Left colon (tissue), 2 donors: ENCODE data around the gene MYLK2. TPM values are rescaled to one million over a fixed set of nuclear protein-coding genes. Genes with fewer than 3 reads are reported as not detected.

Source experiments
- ATAC-seq: fragments of 200-7000 bp; cut with Tn5 transposase; one replicate; pipeline ENCODE4 v1.9.1; 2020; ENCODE audit warnings: mild to moderate bottlenecking, moderate library complexity
- DNase-seq, 2 donors: peaks; one replicate each; pipeline ENCODE4 v3.0.0-alpha.2; 2020
- intact Hi-C, 2 donors: fragments of 100-400 bp; cut with DNase I in 1 of 2; cut with micrococcal nuclease in 1 of 2; formaldehyde crosslinking; loops; one replicate each; pipeline versions ENCODE4 v1.11.2 to v1.14.0; 2022; cut with DNase I, micrococcal nuclease
- total RNA-seq, 2 donors: library from RNA; stranded (reverse); fragmentation: NEBNext Ultra II Directional; extraction: Animal tissue kit (Norgen Biotek cat#: 25700); gene quantifications; one replicate each; pipeline ENCODE4 v1.2.1, GENCODE V29; 2021
- donor health status: DM: no; HTN: no; CAD: no.
- donor health status: DM: yes; HTN: yes; CAD: no.

MYLK2 gene
- total RNA-seq, 2 donors from 2014 or later, result 0.08 TPM; not detected in 1

- ATAC-seq (no peak), DNase-seq (no peak)
- intact Hi-C loops, result no loop called here
Measured at GRCh38 chr20:31863296-31864085, 44.3 kb downstream of the MYLK2 start.

GRCh38 chr20:31864521-31865400 lies 45.6 kb downstream of the MYLK2 start:
- peak in 1 of 2 donors; percentile 9 for DNase-seq
- intact Hi-C loops, result no loop called here
- ATAC-seq, result no peak

DNA sequence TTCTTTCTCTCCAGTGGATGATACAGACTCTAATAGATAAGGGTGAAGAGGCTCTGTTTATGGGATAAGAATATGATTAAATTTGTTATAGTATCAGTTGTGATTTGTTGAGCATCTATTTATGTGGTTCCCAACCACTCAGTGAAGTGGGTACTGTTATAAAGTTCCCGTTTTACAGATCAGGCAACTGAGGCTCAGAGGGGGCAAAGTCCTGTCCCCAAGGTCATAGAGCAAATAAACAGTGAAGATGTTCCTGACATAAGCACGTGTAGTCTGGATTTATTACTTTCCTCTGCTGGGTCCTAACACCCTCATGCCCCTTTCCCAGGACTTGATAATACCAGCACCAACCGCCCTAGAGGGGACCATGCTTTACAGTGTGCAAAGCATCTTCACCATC lies 47.1 kb downstream of the MYLK2 start:
- intact Hi-C loops, result no loop called here
- DNase-seq, result no peak
- no peak for ATAC-seq

GRCh38 chr20:31868853-31869672 lies 49.9 kb downstream of the MYLK2 start:
- intact Hi-C loops, result no loop called here
- DNase-seq, result no peak
- ATAC-seq, result no peak

- intact Hi-C loops, result no loop called here
- DNase-seq (no peak), ATAC-seq (no peak)
Measured at GRCh38 chr20:31869673-31869941, 50.5 kb downstream of the MYLK2 start.

- peak; percentile 80 for ATAC-seq
- intact Hi-C loops, result no loop called here
Measured at GRCh38 chr20:31869942-31870725, 51.0 kb downstream of the MYLK2 start, which contains the start of the genes DUSP15 and TTLL9. DUSP15 (minus strand) TSS chr20:31870527; CDS start chr20:31870337, 190 bp downstream. TTLL9 (plus strand) TSS chr20:31870634; CDS start chr20:31871127, 493 bp downstream.

DNA sequence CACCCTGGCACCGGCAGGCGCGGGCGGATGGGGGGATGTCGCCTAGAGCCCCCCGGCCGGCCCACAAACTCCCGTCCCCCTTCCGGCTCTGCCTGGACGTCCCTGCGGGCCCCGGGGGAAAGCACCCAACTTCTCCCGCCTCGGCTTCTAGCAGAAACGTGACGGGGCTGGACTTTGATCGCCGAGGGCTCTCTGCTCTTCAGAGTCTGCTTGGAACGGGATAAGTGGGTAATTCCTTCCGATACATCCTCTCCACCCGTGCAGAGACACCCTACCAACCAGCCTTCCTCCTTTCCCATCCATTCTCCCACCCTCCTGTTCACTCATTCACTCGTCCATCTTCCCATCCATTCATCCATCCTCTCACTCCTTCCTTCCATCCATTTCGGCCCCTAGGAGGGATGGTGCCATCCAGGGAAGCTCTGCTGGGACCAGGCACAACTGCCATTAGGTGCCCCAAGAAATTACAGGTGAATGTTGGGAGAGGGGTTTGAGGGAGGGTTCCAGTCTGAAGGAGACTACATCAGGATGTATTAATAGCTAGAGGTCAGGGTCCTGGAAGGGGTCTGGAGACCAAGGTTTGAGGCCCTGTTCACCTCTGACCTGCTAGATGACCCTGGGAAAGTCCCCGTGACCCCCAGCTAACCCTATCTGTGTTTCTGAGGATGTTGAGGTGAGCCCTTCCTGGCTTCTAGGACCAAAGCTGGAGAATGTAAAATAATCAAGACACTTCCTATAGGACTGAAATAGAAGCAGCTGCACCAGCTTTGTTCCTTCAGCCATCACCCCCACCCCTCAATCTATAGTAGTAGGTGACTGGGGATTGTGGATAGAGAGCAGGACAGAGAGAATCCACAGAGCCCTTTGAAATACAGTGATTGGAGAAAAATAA lies 51.8 kb downstream of the MYLK2 start:
- DNase-seq (peak in 1 of 2 donors; percentile 44), ATAC-seq (peak; percentile 70)
- intact Hi-C loops, result no loop called here

More at GRCh38 chr20:31869942-31870725, 51.0 kb downstream of the MYLK2 start, which contains the start of the genes DUSP15 and TTLL9:
- peak in 1 of 2 donors; percentile 37 for DNase-seq

DNA sequence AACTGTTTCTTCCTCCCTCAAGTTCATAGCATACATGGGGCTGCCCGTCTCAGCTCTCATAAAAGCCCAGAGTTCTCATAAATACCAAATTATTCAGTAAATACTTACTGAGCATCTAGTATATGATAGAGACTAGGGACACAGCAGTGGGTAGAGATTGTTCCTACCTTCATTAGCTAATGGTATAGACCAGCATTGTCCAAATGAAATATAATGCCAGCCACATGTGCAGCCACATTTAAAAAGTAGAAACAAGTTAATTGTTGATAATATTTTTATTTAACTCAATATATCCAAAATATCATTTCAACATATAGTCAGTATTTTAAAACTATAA lies 52.4 kb downstream of the MYLK2 start:
- no peak for DNase-seq
- no peak for ATAC-seq
- intact Hi-C loops, result no loop called here

GRCh38 chr20:31872406-31872805 lies 53.2 kb downstream of the MYLK2 start:
- ATAC-seq (no peak), DNase-seq (no peak)
- intact Hi-C loops, result no loop called here

GRCh38 chr20:31875671-31876070 lies 56.5 kb downstream of the MYLK2 start:
- DNase-seq (no peak), ATAC-seq (no peak)
- intact Hi-C loops, result no loop called here

DNA sequence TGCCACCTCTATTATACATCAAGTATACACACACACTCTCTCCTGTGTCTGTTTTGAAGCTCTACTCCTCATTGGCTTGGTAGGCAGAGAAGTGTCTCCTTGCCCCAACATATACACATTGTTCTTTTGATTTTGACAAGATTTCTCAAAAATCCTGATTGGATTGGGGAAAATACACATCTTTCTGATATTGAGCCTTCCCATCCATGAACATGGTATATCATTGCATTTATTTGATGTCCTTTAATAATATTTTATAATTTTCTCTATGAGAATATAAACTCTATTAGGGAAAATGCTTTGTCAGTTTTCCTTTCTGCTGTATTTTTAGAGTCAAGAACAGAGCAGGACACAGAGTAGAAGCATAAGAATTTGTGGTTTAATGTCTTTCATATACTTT lies 58.5 kb downstream of the MYLK2 start:
- DNase-seq (no peak), ATAC-seq (no peak)
- intact Hi-C loops, result no loop called here

DNA sequence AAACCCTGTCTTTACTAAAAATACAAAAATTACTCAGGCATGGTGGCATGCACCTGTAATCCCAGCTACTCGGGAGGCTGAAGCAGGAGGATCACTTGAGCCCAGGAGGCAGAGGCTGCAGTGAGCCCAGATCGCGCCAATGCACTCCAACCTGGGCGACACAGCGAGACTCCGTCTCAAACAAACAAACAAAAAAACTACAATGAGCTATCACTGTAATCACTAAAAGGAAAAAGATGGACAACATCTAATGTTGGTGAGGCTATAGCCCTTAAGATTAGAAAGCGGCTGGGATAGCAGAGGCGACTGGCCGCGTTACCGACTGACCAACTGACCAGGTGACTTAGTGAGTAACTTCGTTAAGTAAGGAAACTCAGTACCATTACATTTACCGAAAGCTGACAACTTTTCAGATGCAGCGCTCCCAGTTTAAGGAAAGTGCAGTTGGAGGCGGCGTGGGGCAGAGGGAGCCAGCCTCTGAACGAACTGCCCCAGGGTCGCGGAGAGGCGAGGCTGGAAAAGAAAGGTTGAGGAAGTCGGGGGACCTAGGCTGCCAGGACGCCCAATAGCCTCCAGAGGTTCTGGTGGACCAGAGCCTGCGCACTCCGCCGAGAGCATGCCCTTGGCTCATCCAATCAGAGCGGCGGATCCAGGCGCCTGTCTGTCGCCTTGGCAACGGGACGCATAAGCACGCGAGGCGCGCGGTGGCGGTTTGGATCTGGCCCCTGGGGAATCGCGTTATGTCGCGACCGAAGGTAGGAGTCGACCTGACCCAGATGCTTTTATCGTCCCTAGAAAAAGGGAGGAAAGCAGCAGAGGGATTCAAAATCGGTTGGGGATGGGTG lies 60.2 kb downstream of the MYLK2 start:
- peak; percentile 93 to 95 for DNase-seq
- ATAC-seq, result peak; percentile 98
- intact Hi-C loops, result no loop called here

GRCh38 chr20:31881945-31882344 lies 62.8 kb downstream of the MYLK2 start:
- ATAC-seq (no peak), DNase-seq (no peak)
- intact Hi-C loops, result no loop called here

DNA sequence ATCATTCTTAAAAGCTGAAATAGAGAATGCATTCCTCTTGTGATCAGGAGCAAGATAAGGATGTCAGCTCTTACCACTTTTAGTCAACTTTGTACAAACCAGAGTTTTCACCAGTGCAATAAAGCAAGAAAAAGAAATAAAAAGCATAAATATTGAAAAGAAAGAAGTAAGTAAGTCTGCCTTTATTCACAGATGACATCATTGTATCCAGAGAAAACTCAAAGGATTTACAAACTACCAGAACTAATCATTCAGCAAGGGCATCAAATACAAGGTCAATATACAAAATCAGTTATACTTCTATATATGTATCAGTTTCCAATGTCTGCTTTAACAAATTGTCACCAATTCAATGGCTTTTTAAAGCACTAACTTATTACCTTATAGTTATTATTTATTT lies 64.7 kb downstream of the MYLK2 start:
- DNase-seq, result no peak
- intact Hi-C loops, result no loop called here
- no peak for ATAC-seq
